GM21367 (cell line): ENCODE data around the gene CWC27.
A peak's percentile ranks its signal among the peaks of the same experiment; 100 is the strongest.

Experiments used
- ATAC-seq: cut with Tn5 transposase; IDR thresholded peaks from one replicate; pipeline ENCODE4 v1.9.1; 2021; ENCODE audit not compliant: unreplicated experiment

CWC27 gene

GRCh38 chr5:65062469-65063083, 293.8 kb downstream of the CWC27 start:
- no peak for ATAC-seq

GRCh38 chr5:65065001-65065511, 296.3 kb downstream of the CWC27 start:
- ATAC-seq: no peak

- peak; percentile 73 for ATAC-seq
Measured at GRCh38 chr5:65066387-65067146, 297.8 kb downstream of the CWC27 start.

- no peak for ATAC-seq
Measured at GRCh38 chr5:65067147-65067506, 298.4 kb downstream of the CWC27 start.
